Caco-2 (cell line): ENCODE measurements around the gene ZNF311. TPM values are rescaled to one million over a fixed set of nuclear protein-coding genes. Genes with fewer than 3 reads are reported as not detected.
A peak's percentile ranks its signal among the peaks of the same experiment; 100 is the strongest.

Experiments
- BruUV-seq: library from RNA; stranded (reverse); fragments of 400-500 nt; replicated peaks from 2 replicates; lab custom pipeline; 2021; lab: Mats Ljungman, UMichigan
- CTCF ChIA-PET: fragments of 300-600 bp; sonication (Branson Sonifier 250); formaldehyde crosslinking; loops from one replicate; lab custom pipeline; 2022; ENCODE audit warnings: antibody characterized with exemption; lab: Charles Lee
- POLR2A ChIA-PET: fragments of 300-600 bp; sonication (Branson Sonifier 250); formaldehyde crosslinking; loops from one replicate; lab custom pipeline; 2022; ENCODE audit warnings: antibody characterized with exemption; lab: Charles Lee
- DNase-seq, 2 experiments: peaks; one replicate each; pipeline versions ENCODE4 v3.0.0 to v3.0.0-alpha.2; 2020 to 2022
- H3K27me3 ChIP-seq: replicated peaks from 2 replicates; pipeline ENCODE4 v1.6.0; 2011; ENCODE audit warnings: low read length; ENCODE audit not compliant: control insufficient read depth, insufficient read depth
- H3K36me3 ChIP-seq: 2 replicates; pipeline ENCODE4 v1.5.1; 2011; ENCODE audit warnings: low read length; ENCODE audit not compliant: control insufficient read depth, insufficient read depth
- H3K4me1 ChIP-seq: fragments of 250-450 bp; sonication (Bioruptor Pico); 2 replicates; pipeline ENCODE4 v1.5.1; 2020; ENCODE audit warnings: mild to moderate bottlenecking
- H3K4me3 ChIP-seq: 2 replicates; pipeline ENCODE4 v1.5.1; 2011; ENCODE audit warnings: low read depth, mild to moderate bottlenecking, control low read depth, low read length
- H3K9me3 ChIP-seq: fragments of 250-450 bp; sonication (Bioruptor Pico); 2 replicates; pipeline ENCODE4 v1.5.1; 2020; ENCODE audit warnings: mild to moderate bottlenecking, moderate library complexity
- H3K27ac Mint-ChIP-seq: one replicate; pipeline ENCODE4 v1.8.0; 2022; ENCODE audit warnings: mixed read lengths; ENCODE audit not compliant: unreplicated experiment
- H3K27me3 Mint-ChIP-seq: one replicate; pipeline ENCODE4 v1.8.0; 2022; ENCODE audit warnings: mixed read lengths; ENCODE audit not compliant: insufficient read depth, unreplicated experiment
- H3K36me3 Mint-ChIP-seq: one replicate; pipeline ENCODE4 v1.8.0; 2022; ENCODE audit warnings: mild to moderate bottlenecking, mixed read lengths; ENCODE audit not compliant: insufficient read depth, unreplicated experiment
- H3K4me1 Mint-ChIP-seq: one replicate; pipeline ENCODE4 v1.8.0; 2022; ENCODE audit warnings: low read depth, mixed read lengths; ENCODE audit not compliant: unreplicated experiment
- H3K4me3 Mint-ChIP-seq: one replicate; pipeline ENCODE4 v1.8.0; 2022; ENCODE audit warnings: mild to moderate bottlenecking, moderate library complexity, mixed read lengths; ENCODE audit not compliant: unreplicated experiment
- H3K9me3 Mint-ChIP-seq: one replicate; pipeline ENCODE4 v1.8.0; 2022; ENCODE audit warnings: mixed read lengths; ENCODE audit not compliant: unreplicated experiment
- intact Hi-C: fragments of 100-400 bp; cut with micrococcal nuclease; formaldehyde crosslinking; loops from one replicate; pipeline ENCODE4 v1.10.0; 2022; ENCODE audit not compliant: unreplicated experiment
- total RNA-seq: library from RNA; stranded (reverse); gene quantifications from 2 replicates; pipeline ENCODE4 v1.2.3, GENCODE V29; 2022
- TF ChIP-seq, protein P1 (sequence below), 2 experiments: fragments of 200-600 bp in 1 of 2; IDR thresholded peaks; 1 replicate in 1 of 2; 2 replicates in 1 of 2; pipeline versions ENCODE4 v1.5.1 to v1.8.0; 2011 to 2022; ENCODE audit warnings: antibody characterized with exemption in 1 of 2, control low read depth in 1 of 2, inconsistent platforms in 1 of 2, low read depth in 1 of 2, low read length in 1 of 2, mild to moderate bottlenecking in 1 of 2, moderate library complexity in 1 of 2; ENCODE audit not compliant: insufficient read depth in 1 of 2, severe bottlenecking in 1 of 2, unreplicated experiment in 1 of 2

The ZNF311 gene
- total RNA-seq, 1 experiment from 2014 or later = 2.9 TPM

DNA sequence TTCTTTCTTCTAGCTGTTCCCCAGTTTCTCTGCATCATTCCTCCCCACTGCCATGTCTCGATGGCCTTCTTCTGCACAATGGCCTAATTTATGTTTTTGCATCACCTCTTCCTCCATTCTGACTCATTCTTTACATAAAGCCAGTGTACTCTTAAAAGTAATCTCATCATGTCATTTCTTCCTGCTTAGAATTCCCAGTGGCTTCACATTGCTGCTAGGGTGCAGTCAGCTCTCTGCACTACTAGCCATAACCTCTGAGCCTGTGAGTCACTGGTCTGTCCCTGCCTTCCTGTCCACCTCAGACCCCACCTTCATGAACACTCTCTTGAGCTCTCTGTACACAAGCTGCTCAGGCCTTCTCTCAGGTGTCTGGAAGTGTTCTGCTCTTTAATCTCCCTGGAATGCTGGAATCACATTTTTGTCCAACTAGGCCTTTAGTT is 57.3 kb downstream of the ZNF311 start:
- peaks cover 23% of the 10 kb centered on the region for H3K4me1 ChIP-seq
- DNase-seq = peak; percentile 69 to 85
- H3K9me3 ChIP-seq = no peaks in the 10 kb centered on the region
- POLR2A ChIA-PET = interaction anchor here (0.7 to 1.0 kb wide), 2 partner anchors 24 to 69 kb away, joined by 3 to 4 read pairs; partner anchors contain the start of gene TRIM27
- no peak overlapping the region for H3K4me3 ChIP-seq
- BruUV-seq = no TSS peak
- intact Hi-C loops = loop anchor here (1.0 kb wide), 1 partner anchor 33 kb away; no protein-coding TSS in a partner anchor
- Mint-ChIP-seq H3K4me3 (peak overlapping the region; percentile 36), H3K27ac (peak overlapping the region; percentile 83), H3K4me1 (peaks cover 43% of the 10 kb centered on the region), H3K27me3 (peaks cover 3% of the 10 kb centered on the region), H3K36me3 (peaks cover 55% of the 10 kb centered on the region), H3K9me3 (no peaks in the 10 kb centered on the region)
- no peaks in the 10 kb centered on the region for H3K27me3 ChIP-seq
- TF ChIP-seq, protein P1, sequence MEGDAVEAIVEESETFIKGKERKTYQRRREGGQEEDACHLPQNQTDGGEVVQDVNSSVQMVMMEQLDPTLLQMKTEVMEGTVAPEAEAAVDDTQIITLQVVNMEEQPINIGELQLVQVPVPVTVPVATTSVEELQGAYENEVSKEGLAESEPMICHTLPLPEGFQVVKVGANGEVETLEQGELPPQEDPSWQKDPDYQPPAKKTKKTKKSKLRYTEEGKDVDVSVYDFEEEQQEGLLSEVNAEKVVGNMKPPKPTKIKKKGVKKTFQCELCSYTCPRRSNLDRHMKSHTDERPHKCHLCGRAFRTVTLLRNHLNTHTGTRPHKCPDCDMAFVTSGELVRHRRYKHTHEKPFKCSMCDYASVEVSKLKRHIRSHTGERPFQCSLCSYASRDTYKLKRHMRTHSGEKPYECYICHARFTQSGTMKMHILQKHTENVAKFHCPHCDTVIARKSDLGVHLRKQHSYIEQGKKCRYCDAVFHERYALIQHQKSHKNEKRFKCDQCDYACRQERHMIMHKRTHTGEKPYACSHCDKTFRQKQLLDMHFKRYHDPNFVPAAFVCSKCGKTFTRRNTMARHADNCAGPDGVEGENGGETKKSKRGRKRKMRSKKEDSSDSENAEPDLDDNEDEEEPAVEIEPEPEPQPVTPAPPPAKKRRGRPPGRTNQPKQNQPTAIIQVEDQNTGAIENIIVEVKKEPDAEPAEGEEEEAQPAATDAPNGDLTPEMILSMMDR (IDR thresholded peaks at IDR 0.05; ENCODE audit: insufficient read depth in 1 of 2, low read depth in 1 of 2, low read length in 1 of 2, severe bottlenecking in 1 of 2, unreplicated experiment in 1 of 2) = no peak
- CTCF ChIA-PET = interaction anchor here (0.6 kb wide), 1 partner anchor 36 kb away, joined by 3 read pairs; no protein-coding TSS in a partner anchor
- H3K36me3 ChIP-seq = no peaks in the 10 kb centered on the region; the same call in 1 of the 2 replicates

DNA sequence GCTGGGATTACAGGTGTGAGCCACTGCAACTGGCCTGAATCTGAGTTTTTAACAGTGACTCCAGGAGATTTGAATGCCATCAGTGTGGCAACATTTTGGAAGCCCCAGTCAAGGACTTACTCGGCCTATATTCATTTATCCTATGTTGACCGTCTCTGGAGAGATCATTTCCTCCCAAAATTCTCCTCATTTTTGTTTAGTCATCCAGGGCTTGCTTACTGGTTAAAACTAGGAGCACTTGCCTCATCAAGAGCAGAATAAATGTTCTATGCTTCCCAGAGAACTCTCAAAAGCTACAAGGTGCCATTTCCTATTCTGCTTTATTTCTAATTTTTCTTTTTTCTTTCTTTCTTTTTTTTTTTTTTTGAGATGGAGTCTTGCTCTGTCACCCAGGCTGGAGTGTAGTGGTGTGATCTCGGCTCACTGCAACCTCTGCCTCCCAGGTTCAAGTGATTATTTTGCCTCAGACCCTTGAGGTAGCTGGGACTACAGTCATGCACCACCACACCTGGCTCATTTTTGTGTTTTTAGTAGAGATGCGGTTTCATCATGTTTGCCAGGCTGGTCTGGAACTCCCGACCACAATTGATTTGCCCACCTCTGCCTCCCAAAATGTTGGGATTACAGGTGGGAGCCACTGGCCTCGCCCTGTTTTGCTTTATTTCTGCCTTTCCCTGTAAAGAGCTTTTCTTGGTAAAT is 57.9 kb downstream of the ZNF311 start:
- H3K4me1 ChIP-seq = peaks cover 19% of the 10 kb centered on the region
- CTCF ChIA-PET = interaction anchor here (0.6 kb wide), 1 partner anchor 37 kb away, joined by 3 read pairs; no protein-coding TSS in a partner anchor
- POLR2A ChIA-PET = interaction anchor here (1.0 kb wide), 1 partner anchor 23 kb away, joined by 4 read pairs; the partner anchor contains the start of gene TRIM27
- no peak overlapping the region for H3K4me3 ChIP-seq
- Mint-ChIP-seq H3K4me3 (peak overlapping the region; percentile 36), H3K4me1 (peaks cover 43% of the 10 kb centered on the region), H3K36me3 (peaks cover 49% of the 10 kb centered on the region), H3K9me3 (no peaks in the 10 kb centered on the region), H3K27ac (peak overlapping the region; percentile 83), H3K27me3 (peaks cover 3% of the 10 kb centered on the region)
- no peaks in the 10 kb centered on the region for H3K9me3 ChIP-seq
- TF ChIP-seq, protein P1 (IDR thresholded peaks at IDR 0.05; ENCODE audit: insufficient read depth in 1 of 2, low read depth in 1 of 2, low read length in 1 of 2, severe bottlenecking in 1 of 2, unreplicated experiment in 1 of 2) = no peak
- H3K27me3 ChIP-seq = no peaks in the 10 kb centered on the region
- H3K36me3 ChIP-seq = no peaks in the 10 kb centered on the region; the same call in 1 of the 2 replicates
- no peak for DNase-seq
- intact Hi-C loops = no loop called here
- BruUV-seq = no TSS peak

DNA sequence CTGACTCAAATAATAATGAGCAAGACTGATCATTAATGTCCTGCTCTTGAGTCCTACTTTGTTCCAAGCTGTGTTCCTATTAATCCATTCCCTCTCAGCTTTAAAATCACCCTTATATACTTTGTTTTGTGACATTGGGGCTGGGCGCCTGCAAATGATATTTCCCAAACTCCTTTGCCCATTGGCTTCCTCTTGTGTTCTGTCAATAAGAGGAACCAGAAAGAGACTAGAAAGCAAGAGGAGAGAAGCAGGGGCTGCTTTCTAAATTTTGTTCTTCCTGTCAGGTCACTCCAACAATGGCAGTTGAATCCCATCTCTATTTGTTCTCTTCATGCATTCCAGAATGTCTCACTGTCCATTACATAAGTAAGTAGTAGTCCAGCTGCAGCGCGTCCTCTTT is 59.8 kb downstream of the ZNF311 start:
- CTCF ChIA-PET = no interaction called here
- H3K36me3 ChIP-seq = no peaks in the 10 kb centered on the region; the same call in 1 of the 2 replicates
- peaks cover 19% of the 10 kb centered on the region for H3K4me1 ChIP-seq
- H3K27me3 ChIP-seq = no peaks in the 10 kb centered on the region
- no TSS peak for BruUV-seq
- Mint-ChIP-seq H3K4me3 (no peak overlapping the region), H3K36me3 (peaks cover 58% of the 10 kb centered on the region), H3K9me3 (no peaks in the 10 kb centered on the region), H3K4me1 (peaks cover 48% of the 10 kb centered on the region), H3K27ac (no peak overlapping the region), H3K27me3 (no peaks in the 10 kb centered on the region)
- POLR2A ChIA-PET = no interaction called here
- TF ChIP-seq, protein P1 (IDR thresholded peaks at IDR 0.05; ENCODE audit: insufficient read depth in 1 of 2, low read depth in 1 of 2, low read length in 1 of 2, severe bottlenecking in 1 of 2, unreplicated experiment in 1 of 2) = no peak
- intact Hi-C loops = no loop called here
- H3K9me3 ChIP-seq = no peaks in the 10 kb centered on the region
- no peak for DNase-seq
- H3K4me3 ChIP-seq = no peak overlapping the region

Other genes with a start within 250 kb of the ZNF311 start
- 47.6 and 48.7 TPM in 2 replicates for gene TRIM27, start 81.3 kb downstream of the ZNF311 start, total RNA-seq
- not detected in 2 replicates for gene OR2W1, start 39.9 kb upstream of the ZNF311 start, total RNA-seq
- gene OR2B3, start 82.0 kb upstream of the ZNF311 start, total RNA-seq = not detected in 2 replicates
- not detected in 2 replicates for gene OR2J1, start 94.2 kb upstream of the ZNF311 start, total RNA-seq
- gene OR2J3, start 102.7 kb upstream of the ZNF311 start, total RNA-seq = not detected in 2 replicates
- not detected in 2 replicates for gene OR2J2, start 165.6 kb upstream of the ZNF311 start, total RNA-seq